Measurements from ENCODE around the gene OR8K1. TPM values are rescaled to one million over a fixed set of nuclear protein-coding genes. Genes with fewer than 3 reads are reported as not detected.

OR8K1 gene
- total RNA-seq, 4 donors from 2014 or later: not detected

DNA sequence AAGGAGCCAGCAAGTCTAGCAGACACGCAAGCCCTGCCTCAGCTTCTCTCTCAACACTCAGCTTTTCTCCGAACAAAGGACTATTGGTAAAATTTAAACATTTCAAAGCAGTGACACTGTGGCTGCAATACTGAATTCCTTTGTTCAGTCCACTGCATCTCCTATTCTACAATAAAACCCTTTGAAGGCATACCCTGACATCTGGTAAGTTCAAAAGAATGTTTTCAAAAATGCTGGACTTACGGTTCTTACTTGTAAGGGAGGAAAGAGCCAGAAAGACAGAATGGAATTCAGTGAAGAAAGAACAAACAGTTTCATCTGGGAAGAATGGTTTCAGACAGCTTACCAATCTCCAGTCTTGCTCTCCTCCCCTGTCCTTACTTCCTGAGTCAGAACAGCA, 12.7 kb upstream of the OR8K1 start:
- Histone ChIP-seq H3K4me3 (no peak overlapping the region), H3K27me3 (no peaks in the 10 kb centered on the region), H3K36me3 (no peaks in the 10 kb centered on the region), H3K27ac (no peak overlapping the region), H3K9me3 (peaks cover 0 to 13% (median 0%) of the 10 kb centered on the region in 3 donors), H3K4me1 (no peaks in the 10 kb centered on the region)
- no peak for ATAC-seq
- no peak for TF ChIP-seq POLR2AphosphoS5 (IDR thresholded peaks at IDR 0.05)
- no peak for TF ChIP-seq EP300 (IDR thresholded peaks at IDR 0.05)
- TF ChIP-seq, protein P1, sequence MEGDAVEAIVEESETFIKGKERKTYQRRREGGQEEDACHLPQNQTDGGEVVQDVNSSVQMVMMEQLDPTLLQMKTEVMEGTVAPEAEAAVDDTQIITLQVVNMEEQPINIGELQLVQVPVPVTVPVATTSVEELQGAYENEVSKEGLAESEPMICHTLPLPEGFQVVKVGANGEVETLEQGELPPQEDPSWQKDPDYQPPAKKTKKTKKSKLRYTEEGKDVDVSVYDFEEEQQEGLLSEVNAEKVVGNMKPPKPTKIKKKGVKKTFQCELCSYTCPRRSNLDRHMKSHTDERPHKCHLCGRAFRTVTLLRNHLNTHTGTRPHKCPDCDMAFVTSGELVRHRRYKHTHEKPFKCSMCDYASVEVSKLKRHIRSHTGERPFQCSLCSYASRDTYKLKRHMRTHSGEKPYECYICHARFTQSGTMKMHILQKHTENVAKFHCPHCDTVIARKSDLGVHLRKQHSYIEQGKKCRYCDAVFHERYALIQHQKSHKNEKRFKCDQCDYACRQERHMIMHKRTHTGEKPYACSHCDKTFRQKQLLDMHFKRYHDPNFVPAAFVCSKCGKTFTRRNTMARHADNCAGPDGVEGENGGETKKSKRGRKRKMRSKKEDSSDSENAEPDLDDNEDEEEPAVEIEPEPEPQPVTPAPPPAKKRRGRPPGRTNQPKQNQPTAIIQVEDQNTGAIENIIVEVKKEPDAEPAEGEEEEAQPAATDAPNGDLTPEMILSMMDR (IDR thresholded peaks at IDR 0.05): no peak
- no peak for TF ChIP-seq POLR2A (IDR thresholded peaks at IDR 0.05)
- 75% methylated on average over 3 of the region's 3 CpGs for WGBS, 2 donors (ENCODE audit: low coverage in 1 of 2)

DNA sequence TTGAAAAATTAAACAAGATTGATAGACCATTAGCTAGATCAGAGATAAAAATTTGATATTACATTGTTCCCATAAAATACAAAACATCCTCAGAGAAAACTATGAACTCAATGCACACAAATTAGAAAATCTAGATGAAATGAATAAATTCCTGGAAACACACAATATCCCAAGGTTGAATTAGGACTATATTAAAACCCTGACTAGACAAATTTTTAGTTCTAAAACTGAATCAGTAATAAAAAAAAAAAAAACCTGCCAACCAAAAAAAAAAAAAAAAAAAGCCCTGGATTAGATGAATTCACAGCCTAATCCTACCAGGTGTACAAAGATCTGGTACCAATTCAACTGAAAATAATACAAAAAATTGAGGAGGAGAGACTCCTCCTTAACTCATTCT, 5.5 kb upstream of the OR8K1 start:
- H3K4me3 ChIP-seq: no peak overlapping the region
- TF ChIP-seq POLR2AphosphoS5 (IDR thresholded peaks at IDR 0.05): no peak
- no peak for TF ChIP-seq POLR2A (IDR thresholded peaks at IDR 0.05)
- TF ChIP-seq, protein P1 (IDR thresholded peaks at IDR 0.05): no peak
- TF ChIP-seq EP300 (IDR thresholded peaks at IDR 0.05): no peak

DNA sequence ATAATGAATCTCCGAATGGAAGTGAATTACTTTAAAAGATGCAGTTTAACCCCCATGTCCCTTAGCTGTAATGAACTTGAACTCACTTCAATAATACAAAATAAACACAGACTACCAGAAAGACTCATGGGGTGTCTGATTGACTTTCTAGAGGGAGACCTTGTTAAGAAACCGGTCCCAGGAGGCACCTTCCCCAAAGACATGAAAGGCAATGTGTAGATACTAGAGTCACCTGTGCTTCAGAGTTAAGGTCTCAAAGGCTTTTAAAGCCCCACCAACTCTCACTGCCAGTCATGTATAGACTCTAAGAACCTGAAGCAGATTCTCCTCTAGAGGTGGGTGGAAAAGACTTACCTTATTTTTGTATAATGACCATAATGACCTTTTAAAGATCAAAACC, 8.2 kb downstream of the OR8K1 start, which contains the start of gene OR8J1:
TSS of gene OR8J1 (plus strand) at position 301 of the 400 bp plus-strand sequence. CDS start 5,956 bp downstream, outside the sequence.
- H3K4me3 ChIP-seq: no peak within 1 kb of the TSS
- H3K27me3 ChIP-seq: no peaks in the 10 kb centered on the region
- no peaks in the 10 kb centered on the region for H3K4me1 ChIP-seq
- H3K27ac ChIP-seq: no peak within 1 kb of the TSS
- no peak for ATAC-seq
- 70 to 88% methylated on average over 2 of the region's 2 CpGs for WGBS, 2 donors (ENCODE audit: low coverage in 1 of 2)
- H3K36me3 ChIP-seq: no peaks in the 10 kb centered on the region
- no peak for TF ChIP-seq POLR2AphosphoS5 (IDR thresholded peaks at IDR 0.05)
- TF ChIP-seq POLR2A (IDR thresholded peaks at IDR 0.05): no peak
- no peak for TF ChIP-seq EP300 (IDR thresholded peaks at IDR 0.05)
- TF ChIP-seq, protein P1 (IDR thresholded peaks at IDR 0.05): no peak
- H3K9me3 ChIP-seq: no peaks in the 10 kb centered on the region

More for the DNA sequence above, 5.5 kb upstream of the OR8K1 start:
- Histone ChIP-seq H3K27ac (no peak overlapping the region), H3K36me3 (no peaks in the 10 kb centered on the region), H3K4me1 (no peaks in the 10 kb centered on the region), H3K9me3 (peaks cover 0 to 13% (median 0%) of the 10 kb centered on the region in 3 donors), H3K27me3 (no peaks in the 10 kb centered on the region)
- ATAC-seq: no peak

DNA sequence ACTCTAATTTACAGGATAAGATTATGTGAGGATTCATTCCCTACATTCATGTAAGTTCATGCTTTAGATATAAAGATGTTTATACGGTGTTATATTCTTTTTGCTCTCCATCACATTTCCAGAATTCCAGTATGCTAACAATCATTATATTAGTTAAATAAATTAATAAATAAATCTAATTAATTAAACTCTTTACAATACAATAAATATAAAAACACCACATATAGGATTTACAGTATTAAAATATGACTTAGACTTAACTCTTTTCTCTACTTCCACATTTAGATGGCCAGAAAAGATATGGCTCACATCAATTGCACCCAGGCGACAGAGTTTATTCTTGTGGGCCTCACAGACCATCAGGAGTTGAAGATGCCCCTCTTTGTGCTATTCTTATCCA, 29.5 kb downstream of the OR8K1 start, which contains the start of gene OR8U1:
TSS of gene OR8U1 (plus strand) at position 301 of the 400 bp plus-strand sequence. CDS start at position 301, 0 bp downstream.
- H3K4me3 ChIP-seq: no peak within 1 kb of the TSS
- H3K36me3 ChIP-seq: no peaks in the 10 kb centered on the region
- no peaks in the 10 kb centered on the region for H3K4me1 ChIP-seq
- no peak within 1 kb of the TSS for H3K27ac ChIP-seq
- TF ChIP-seq EP300 (IDR thresholded peaks at IDR 0.05): no peak
- TF ChIP-seq POLR2A (IDR thresholded peaks at IDR 0.05): no peak
- no peak for TF ChIP-seq POLR2AphosphoS5 (IDR thresholded peaks at IDR 0.05)
- TF ChIP-seq, protein P1 (IDR thresholded peaks at IDR 0.05): no peak
- no peaks in the 10 kb centered on the region for H3K9me3 ChIP-seq
- H3K27me3 ChIP-seq: no peaks in the 10 kb centered on the region
- ATAC-seq: no peak
- WGBS, 2 donors (ENCODE audit: low coverage in 1 of 2): 63 to 69% methylated on average over 2 of the region's 2 CpGs

DNA sequence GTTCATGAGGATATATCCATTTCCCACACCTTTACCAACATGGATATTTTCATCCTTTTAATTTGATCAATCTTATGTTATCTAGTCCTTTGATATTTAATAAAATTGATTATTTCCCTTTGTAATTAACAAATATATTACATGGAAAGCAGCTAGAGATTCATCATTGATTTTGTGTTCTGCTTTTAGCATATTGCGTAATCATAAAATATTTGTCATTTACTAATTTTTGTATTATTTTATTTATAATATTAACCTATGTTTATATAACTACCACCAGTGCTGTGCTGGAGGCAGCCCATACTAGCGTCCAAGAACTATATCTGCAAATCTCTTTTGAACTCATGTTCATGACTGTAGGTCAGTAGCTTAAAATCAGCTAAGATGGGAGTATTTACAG, 34.3 kb downstream of the OR8K1 start:
- H3K4me1 ChIP-seq: no peaks in the 10 kb centered on the region
- no peaks in the 10 kb centered on the region for H3K36me3 ChIP-seq
- H3K4me3 ChIP-seq: no peak overlapping the region
- no peak overlapping the region for H3K27ac ChIP-seq
- H3K27me3 ChIP-seq: no peaks in the 10 kb centered on the region
- H3K9me3 ChIP-seq: no peaks in the 10 kb centered on the region
- no peak for ATAC-seq
- 60 to 65% methylated on average over 2 of the region's 2 CpGs for WGBS, 2 donors (ENCODE audit: low coverage in 1 of 2)
- TF ChIP-seq, protein P1 (IDR thresholded peaks at IDR 0.05): no peak
- no peak for TF ChIP-seq POLR2AphosphoS5 (IDR thresholded peaks at IDR 0.05)
- TF ChIP-seq EP300 (IDR thresholded peaks at IDR 0.05): no peak
- no peak for TF ChIP-seq POLR2A (IDR thresholded peaks at IDR 0.05)

Data from gastroesophageal sphincter (tissue), 4 donors.